AG09319 (cell line): ENCODE measurements around the gene RELN.

Experiments used
- DNase-seq: peaks from one replicate; pipeline ENCODE4 v3.0.0-alpha.2; 2010; ENCODE audit warnings: low read depth; ENCODE audit errors: extremely low read depth
- CTCF ChIP-seq: IDR thresholded peaks from 2 replicates; pipeline ENCODE4 v1.5.1; 2011; ENCODE audit warnings: low read depth, mild to moderate bottlenecking, inconsistent platforms, low read length, moderate library complexity

RELN gene

GRCh38 chr7:103439661-103440060, 549.8 kb downstream of the RELN start:
- DNase-seq, result no peak
- TF ChIP-seq CTCF, result no peak

- no peak for DNase-seq
Observed at GRCh38 chr7:103437623-103438022, 551.8 kb downstream of the RELN start.

GRCh38 chr7:103432712-103433111, 556.7 kb downstream of the RELN start:
- TF ChIP-seq CTCF, result no peak
- no peak for DNase-seq

More at GRCh38 chr7:103437623-103438022, 551.8 kb downstream of the RELN start:
- TF ChIP-seq CTCF, result no peak

GRCh38 chr7:103425177-103425576, 564.3 kb downstream of the RELN start:
- TF ChIP-seq CTCF, result no peak
- no peak for DNase-seq

- DNase-seq, result no peak
- no peak for TF ChIP-seq CTCF
Observed at GRCh38 chr7:103423467-103424179, 565.8 kb downstream of the RELN start.
